Fibroblast of lung (primary cell): ENCODE measurements around the gene IL36RN. TPM values are rescaled to one million over a fixed set of nuclear protein-coding genes. Genes with fewer than 3 reads are reported as not detected.

Experiments used
- DNase-seq, 2 donors: peaks; one replicate each; pipeline versions ENCODE4 v3.0.0 to v3.0.0-alpha.2; 2010; ENCODE audit warnings: low read depth in 2 of 2
- H2AFZ ChIP-seq: 2 replicates; pipeline ENCODE4 v1.5.1; 2012; ENCODE audit warnings: low read length, control low read depth, inconsistent platforms
- H3K27ac ChIP-seq: 2 replicates; pipeline ENCODE4 v1.5.1; 2011; ENCODE audit warnings: low read length, control low read depth; ENCODE audit not compliant: insufficient read depth
- H3K27me3 ChIP-seq: 2 replicates; pipeline ENCODE4 v1.5.1; 2011; ENCODE audit warnings: mild to moderate bottlenecking, low read length; ENCODE audit not compliant: control insufficient read depth, insufficient read depth
- H3K36me3 ChIP-seq: 2 replicates; pipeline ENCODE4 v1.5.1; 2011; ENCODE audit warnings: low read length; ENCODE audit not compliant: control insufficient read depth, insufficient read depth
- H3K4me1 ChIP-seq: 2 replicates; pipeline ENCODE4 v1.5.1; 2011; ENCODE audit warnings: low read length; ENCODE audit not compliant: control insufficient read depth, insufficient read depth; ENCODE audit errors: extremely low read depth
- H3K4me2 ChIP-seq: 2 replicates; pipeline ENCODE4 v1.5.1; 2011; ENCODE audit warnings: low read length, control low read depth; ENCODE audit not compliant: insufficient read depth; ENCODE audit errors: extremely low read depth
- H3K4me3 ChIP-seq, 4 experiments: fragments of 200-600 bp in 1 of 4; sonication (generic) in 1 of 4; replicated peaks in 1 of 4; 2 replicates each; pipeline ENCODE4 v1.5.1; 2011 to 2016; ENCODE audit warnings: low read length in 4 of 4, low read depth in 3 of 4, mild to moderate bottlenecking in 3 of 4, control low read depth in 2 of 4, inconsistent platforms in 1 of 4, mixed read lengths in 1 of 4; ENCODE audit not compliant: insufficient read depth in 1 of 4; ENCODE audit errors: control extremely low read depth in 1 of 4
- H3K79me2 ChIP-seq: 2 replicates; pipeline ENCODE4 v1.5.1; 2012; ENCODE audit warnings: mild to moderate bottlenecking, low read length, inconsistent platforms; ENCODE audit not compliant: control insufficient read depth, insufficient read depth
- H3K9ac ChIP-seq: 2 replicates; pipeline ENCODE4 v1.5.1; 2011; ENCODE audit warnings: mild to moderate bottlenecking, low read length, control low read depth; ENCODE audit not compliant: insufficient read depth
- H3K9me3 ChIP-seq: 2 replicates; pipeline ENCODE4 v1.5.1; 2012; ENCODE audit warnings: low read depth, low read length; ENCODE audit not compliant: control insufficient read depth, insufficient read depth
- H4K20me1 ChIP-seq: 2 replicates; pipeline ENCODE4 v1.5.1; 2011; ENCODE audit warnings: low read length; ENCODE audit not compliant: control insufficient read depth, insufficient read depth; ENCODE audit errors: extremely low read depth
- CTCF ChIP-seq, 2 donors: IDR thresholded peaks in 1 of 2; conservative IDR thresholded peaks in 1 of 2; 1 replicate in 1 of 2; 2 replicates in 1 of 2; pipeline ENCODE4 v1.5.1; 2011 to 2012; ENCODE audit warnings: low read length in 2 of 2, control low read depth in 1 of 2, inconsistent platforms in 1 of 2, low read depth in 1 of 2, mild to moderate bottlenecking in 1 of 2
- EZH2 ChIP-seq: IDR thresholded peaks from 2 replicates; pipeline ENCODE4 v1.5.1; 2012; ENCODE audit warnings: low read length, control low read depth, mild to moderate bottlenecking; ENCODE audit errors: missing control alignments
- polyA plus RNA-seq, 2 donors: library from polyadenylated mRNA; depleted of rRNA in 1 of 2; stranded (reverse) in 1 of 2; unstranded in 1 of 2; fragments of >200 nt; gene quantifications; 2 replicates each; pipeline ENCODE4 v1.2.1, GENCODE V29; 2011 to 2012; ENCODE audit warnings: missing spikeins in 1 of 2
- total RNA-seq: library from RNA; depleted of rRNA; stranded (reverse); fragments of >200 nt; gene quantifications from 2 replicates; pipeline ENCODE4 v1.2.1, GENCODE V29; 2014

IL36RN gene
- total and polyA plus RNA-seq, 2 donors (not counting 1 experiment from before 2014, with no cell fraction given), result not detected

DNA sequence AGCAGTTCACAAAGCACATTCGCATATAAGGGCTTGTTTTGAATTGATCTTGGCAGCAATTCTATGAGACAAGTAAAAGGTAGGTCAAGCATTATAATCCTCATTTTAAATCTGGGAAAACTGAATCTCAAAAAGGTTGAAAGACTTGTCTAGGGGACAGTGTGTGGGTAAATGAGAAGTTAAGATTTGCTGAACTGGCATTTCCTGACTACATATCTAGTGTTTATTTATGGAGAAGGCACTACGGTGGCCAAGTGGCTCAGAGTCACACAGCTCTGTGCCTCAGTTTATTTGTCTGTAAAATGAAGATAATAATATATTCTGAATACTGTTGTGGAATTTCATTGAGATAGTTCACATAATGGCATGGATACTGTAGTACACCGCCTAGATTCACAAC lies 52.1 kb downstream of the IL36RN start:
- Histone ChIP-seq H3K4me2 (no peak overlapping the region), H2AFZ (no peak overlapping the region), H4K20me1 (no peaks in the 10 kb centered on the region), H3K36me3 (no peaks in the 10 kb centered on the region), H3K9me3 (no peaks in the 10 kb centered on the region), H3K4me1 (no peaks in the 10 kb centered on the region), H3K4me3 (no peak overlapping the region), H3K27me3 (no peaks in the 10 kb centered on the region), H3K27ac (no peak overlapping the region), H3K9ac (no peak overlapping the region), H3K79me2 (no peaks in the 10 kb centered on the region)
- TF ChIP-seq EZH2 (no peak), CTCF (conservative IDR thresholded peaks at IDR 0.05 in 1 of 2, IDR thresholded peaks at IDR 0.05 in 1 of 2; ENCODE audit: low read depth in 1 of 2, low read length in 2 of 2) (no peak)
- no peak for DNase-seq

DNA sequence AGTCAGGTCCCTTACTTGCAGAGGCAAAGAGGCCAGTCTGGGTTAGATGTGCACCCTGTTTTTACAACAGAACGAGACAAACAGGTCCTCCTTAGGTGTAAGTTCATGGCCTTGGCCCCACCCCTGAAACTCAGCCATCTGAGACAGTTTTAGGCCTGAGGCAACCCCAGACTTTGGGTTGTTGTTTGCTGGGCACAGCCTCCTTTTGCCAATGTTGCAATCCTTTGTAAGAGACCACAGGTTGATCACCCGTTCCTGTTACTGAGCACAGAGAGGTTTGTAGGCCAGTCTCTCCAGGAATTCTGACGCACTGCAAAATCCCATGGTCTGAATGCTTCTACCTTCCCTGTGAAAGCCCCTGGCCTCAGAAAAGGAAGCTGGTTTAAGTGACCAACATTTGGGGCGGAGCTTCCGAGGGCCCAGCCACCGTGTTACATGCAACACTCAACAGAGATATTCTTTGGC lies 52.9 kb downstream of the IL36RN start:
- Histone ChIP-seq H3K27ac (no peak overlapping the region), H3K4me1 (no peaks in the 10 kb centered on the region), H3K9me3 (no peaks in the 10 kb centered on the region), H4K20me1 (no peaks in the 10 kb centered on the region), H3K36me3 (no peaks in the 10 kb centered on the region), H2AFZ (no peak overlapping the region), H3K4me3 (no peak overlapping the region), H3K27me3 (no peaks in the 10 kb centered on the region), H3K4me2 (no peak overlapping the region), H3K9ac (no peak overlapping the region), H3K79me2 (no peaks in the 10 kb centered on the region)
- no peak for DNase-seq
- no peak for TF ChIP-seq CTCF (conservative IDR thresholded peaks at IDR 0.05 in 1 of 2, IDR thresholded peaks at IDR 0.05 in 1 of 2; ENCODE audit: low read depth in 1 of 2, low read length in 2 of 2)
- TF ChIP-seq EZH2, result no peak

DNA sequence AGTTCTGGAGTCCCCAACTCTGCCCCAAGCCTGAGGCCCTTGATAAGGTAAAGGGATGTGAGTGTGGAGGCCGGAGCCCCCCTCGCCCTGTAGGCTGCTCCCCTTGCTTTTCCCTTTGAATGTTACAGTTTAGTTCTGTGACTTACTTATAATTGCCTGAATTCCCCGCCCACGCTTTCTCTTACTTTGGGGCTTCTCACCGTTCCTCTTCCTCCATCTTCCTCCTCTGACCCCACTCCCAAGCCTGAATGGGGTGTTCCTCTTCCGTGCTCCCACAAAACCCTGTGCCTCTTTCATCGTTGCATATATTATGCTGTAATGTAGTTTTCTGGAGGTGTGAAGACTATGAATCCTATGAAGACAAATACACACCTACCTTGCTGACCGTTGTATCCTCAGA lies 53.4 kb downstream of the IL36RN start:
- H3K36me3 ChIP-seq, result no peaks in the 10 kb centered on the region
- DNase-seq, result no peak
- no peak for TF ChIP-seq CTCF (conservative IDR thresholded peaks at IDR 0.05 in 1 of 2, IDR thresholded peaks at IDR 0.05 in 1 of 2; ENCODE audit: low read depth in 1 of 2, low read length in 2 of 2)
- TF ChIP-seq EZH2, result no peak
- no peaks in the 10 kb centered on the region for H3K4me1 ChIP-seq
- H3K9ac ChIP-seq, result no peak overlapping the region
- no peak overlapping the region for H3K4me3 ChIP-seq
- H3K27ac ChIP-seq, result no peak overlapping the region
- H2AFZ ChIP-seq, result no peak overlapping the region
- no peak overlapping the region for H3K4me2 ChIP-seq
- no peaks in the 10 kb centered on the region for H3K27me3 ChIP-seq
- no peaks in the 10 kb centered on the region for H3K79me2 ChIP-seq
- no peaks in the 10 kb centered on the region for H3K9me3 ChIP-seq
- no peaks in the 10 kb centered on the region for H4K20me1 ChIP-seq
